HL-60 (cell line): ENCODE measurements around the gene PRKCE.

Source experiments
- CTCF ChIP-seq: IDR thresholded peaks from one replicate; pipeline ENCODE4 v1.5.1; 2011; ENCODE audit warnings: low read length, control low read depth, inconsistent platforms; ENCODE audit not compliant: insufficient read depth
- POLR2AphosphoS5 ChIP-seq: IDR thresholded peaks from 2 replicates; pipeline ENCODE4 v1.6.1; 2012; ENCODE audit warnings: low read depth
- TF ChIP-seq, protein P1 (sequence below): IDR thresholded peaks from 2 replicates; pipeline ENCODE4 v1.6.1; 2012; ENCODE audit warnings: low read depth; ENCODE audit not compliant: insufficient replicate concordance

DNA sequence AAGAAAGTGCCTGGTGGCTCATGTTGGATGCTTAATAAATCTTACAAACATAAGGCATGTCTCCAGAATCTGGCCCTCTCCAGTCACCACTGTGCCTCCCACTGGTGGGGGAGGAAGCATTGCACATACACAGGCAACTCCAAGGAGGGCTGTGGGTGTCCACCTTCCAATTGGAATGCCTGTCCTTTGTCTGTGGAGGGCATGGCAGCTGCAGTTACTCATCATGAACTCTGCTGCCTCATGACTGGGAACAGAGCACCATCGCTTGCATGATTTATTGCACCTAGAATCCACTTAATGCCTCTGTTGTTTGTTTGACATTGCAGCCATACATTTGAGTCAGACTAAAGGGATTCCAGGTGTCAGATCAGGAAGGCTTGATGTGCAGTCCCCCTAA is 278.9 kb downstream of the PRKCE start:
- TF ChIP-seq CTCF (no peak), POLR2AphosphoS5 (no peak)
- TF ChIP-seq, protein P1, sequence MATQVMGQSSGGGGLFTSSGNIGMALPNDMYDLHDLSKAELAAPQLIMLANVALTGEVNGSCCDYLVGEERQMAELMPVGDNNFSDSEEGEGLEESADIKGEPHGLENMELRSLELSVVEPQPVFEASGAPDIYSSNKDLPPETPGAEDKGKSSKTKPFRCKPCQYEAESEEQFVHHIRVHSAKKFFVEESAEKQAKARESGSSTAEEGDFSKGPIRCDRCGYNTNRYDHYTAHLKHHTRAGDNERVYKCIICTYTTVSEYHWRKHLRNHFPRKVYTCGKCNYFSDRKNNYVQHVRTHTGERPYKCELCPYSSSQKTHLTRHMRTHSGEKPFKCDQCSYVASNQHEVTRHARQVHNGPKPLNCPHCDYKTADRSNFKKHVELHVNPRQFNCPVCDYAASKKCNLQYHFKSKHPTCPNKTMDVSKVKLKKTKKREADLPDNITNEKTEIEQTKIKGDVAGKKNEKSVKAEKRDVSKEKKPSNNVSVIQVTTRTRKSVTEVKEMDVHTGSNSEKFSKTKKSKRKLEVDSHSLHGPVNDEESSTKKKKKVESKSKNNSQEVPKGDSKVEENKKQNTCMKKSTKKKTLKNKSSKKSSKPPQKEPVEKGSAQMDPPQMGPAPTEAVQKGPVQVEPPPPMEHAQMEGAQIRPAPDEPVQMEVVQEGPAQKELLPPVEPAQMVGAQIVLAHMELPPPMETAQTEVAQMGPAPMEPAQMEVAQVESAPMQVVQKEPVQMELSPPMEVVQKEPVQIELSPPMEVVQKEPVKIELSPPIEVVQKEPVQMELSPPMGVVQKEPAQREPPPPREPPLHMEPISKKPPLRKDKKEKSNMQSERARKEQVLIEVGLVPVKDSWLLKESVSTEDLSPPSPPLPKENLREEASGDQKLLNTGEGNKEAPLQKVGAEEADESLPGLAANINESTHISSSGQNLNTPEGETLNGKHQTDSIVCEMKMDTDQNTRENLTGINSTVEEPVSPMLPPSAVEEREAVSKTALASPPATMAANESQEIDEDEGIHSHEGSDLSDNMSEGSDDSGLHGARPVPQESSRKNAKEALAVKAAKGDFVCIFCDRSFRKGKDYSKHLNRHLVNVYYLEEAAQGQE, result no peak
